ENCODE results near the gene CEACAM16.

Gene CEACAM16

GRCh38 chr19:44741841-44742329, 42.9 kb downstream of the CEACAM16 start:
- in situ Hi-C loops (cut with HindIII; ENCODE audit: low sequenced_read_pairs): no loop called here

GRCh38 chr19:44742330-44743061, 43.5 kb downstream of the CEACAM16 start:
- in situ Hi-C loops (cut with HindIII; ENCODE audit: low sequenced_read_pairs): no loop called here

GRCh38 chr19:44744871-44745332, 46.0 kb downstream of the CEACAM16 start:
- in situ Hi-C loops (cut with HindIII; ENCODE audit: low sequenced_read_pairs): no loop called here

- in situ Hi-C loops (cut with HindIII; ENCODE audit: low sequenced_read_pairs): no loop called here
These were observed 46.4 kb downstream of the CEACAM16 start for GRCh38 chr19:44745341-44745831.

GRCh38 chr19:44745887-44746600, 47.1 kb downstream of the CEACAM16 start:
- in situ Hi-C loops (cut with HindIII; ENCODE audit: low sequenced_read_pairs): no loop called here

GRCh38 chr19:44746616-44746945, 47.6 kb downstream of the CEACAM16 start:
- in situ Hi-C loops (cut with HindIII; ENCODE audit: low sequenced_read_pairs): no loop called here

- in situ Hi-C loops (cut with HindIII; ENCODE audit: low sequenced_read_pairs): no loop called here
These were observed 48.2 kb downstream of the CEACAM16 start for GRCh38 chr19:44746946-44747738.

GRCh38 chr19:44747739-44748425, 48.9 kb downstream of the CEACAM16 start:
- in situ Hi-C loops (cut with HindIII; ENCODE audit: low sequenced_read_pairs): no loop called here

DNA sequence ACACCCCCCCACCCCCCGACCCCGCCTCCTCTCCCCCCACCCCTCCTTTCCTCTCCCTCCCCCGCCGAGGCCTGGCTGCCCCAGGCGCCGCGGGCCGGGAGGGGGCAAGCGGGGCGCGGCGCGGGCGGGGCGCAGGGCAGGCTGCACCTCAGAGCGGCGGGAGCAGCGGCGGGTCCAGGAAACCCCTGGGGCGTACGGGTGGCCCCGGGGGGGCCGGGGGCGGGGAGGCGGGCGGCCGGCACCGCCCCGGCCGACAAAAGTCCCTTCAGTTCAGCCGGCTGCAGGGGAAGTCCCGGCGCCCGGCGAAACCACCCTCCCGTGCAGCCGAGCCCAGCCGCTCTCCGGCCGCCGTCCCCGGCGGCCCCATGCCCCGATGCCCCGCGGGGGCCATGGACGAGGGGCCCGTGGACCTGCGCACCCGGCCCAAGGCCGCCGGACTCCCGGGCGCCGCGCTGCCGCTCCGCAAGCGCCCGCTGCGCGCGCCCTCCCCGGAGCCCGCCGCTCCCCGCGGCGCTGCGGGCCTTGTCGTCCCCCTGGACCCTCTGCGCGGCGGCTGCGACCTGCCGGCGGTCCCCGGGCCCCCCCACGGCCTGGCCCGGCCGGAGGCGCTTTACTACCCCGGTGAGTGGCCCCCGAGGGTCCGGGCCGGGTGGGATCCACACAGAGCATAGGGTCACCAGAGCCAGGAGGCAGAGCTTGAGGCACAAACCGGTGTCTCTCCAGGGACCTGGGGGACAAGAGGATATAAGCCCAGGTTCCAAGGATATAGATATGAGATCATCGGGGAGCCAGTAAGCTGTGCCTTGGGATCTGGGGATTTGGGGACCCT, 49.7 kb downstream of the CEACAM16 start, which contains the start of gene BCL3:
Gene BCL3 (plus strand): TSS at position 283 of the 829 bp plus-strand sequence. CDS start 83 bp downstream, at position 366.
- in situ Hi-C loops (cut with HindIII; ENCODE audit: low sequenced_read_pairs): no loop called here

DNA sequence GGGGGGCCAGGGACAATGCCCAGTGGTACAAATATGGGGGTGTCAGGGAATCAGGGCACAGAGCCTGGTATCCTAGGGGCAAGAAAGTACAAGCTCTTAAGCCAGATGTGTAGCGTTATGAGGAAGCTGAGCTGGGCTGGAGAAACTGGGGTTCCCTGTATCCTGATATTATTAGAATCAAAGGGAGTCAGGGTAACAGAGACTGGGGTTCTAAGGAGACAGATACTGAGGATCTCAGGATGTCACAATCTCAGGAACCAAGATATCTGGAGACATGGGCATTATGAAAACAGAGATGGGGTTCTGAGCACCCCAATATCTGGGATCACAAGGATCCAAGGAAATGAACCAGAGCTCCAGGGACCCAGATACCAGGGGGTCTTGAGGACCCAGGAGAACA, 50.3 kb downstream of the CEACAM16 start:
- in situ Hi-C loops (cut with HindIII; ENCODE audit: low sequenced_read_pairs): no loop called here

DNA sequence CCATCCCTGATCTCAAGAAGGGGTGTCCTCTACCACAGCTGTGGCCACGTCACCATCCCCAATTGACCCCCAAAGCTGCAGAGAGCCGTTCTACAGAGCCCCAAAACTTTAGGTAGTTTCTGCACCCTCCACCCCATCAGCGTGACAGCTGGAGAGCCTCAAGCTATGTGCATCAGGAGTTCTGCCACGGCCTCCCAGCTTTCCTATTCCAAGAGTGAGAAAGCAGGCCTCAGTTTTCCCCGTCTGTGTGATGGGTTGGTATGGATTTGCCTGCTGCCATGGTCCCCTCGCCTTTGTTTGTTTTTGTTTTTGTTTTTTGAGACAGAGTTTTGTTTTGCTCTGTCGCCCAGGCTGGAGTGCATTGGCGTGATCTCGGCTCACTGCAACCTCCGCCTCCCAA, 51.0 kb downstream of the CEACAM16 start:
- in situ Hi-C loops (cut with HindIII; ENCODE audit: low sequenced_read_pairs): no loop called here

DNA sequence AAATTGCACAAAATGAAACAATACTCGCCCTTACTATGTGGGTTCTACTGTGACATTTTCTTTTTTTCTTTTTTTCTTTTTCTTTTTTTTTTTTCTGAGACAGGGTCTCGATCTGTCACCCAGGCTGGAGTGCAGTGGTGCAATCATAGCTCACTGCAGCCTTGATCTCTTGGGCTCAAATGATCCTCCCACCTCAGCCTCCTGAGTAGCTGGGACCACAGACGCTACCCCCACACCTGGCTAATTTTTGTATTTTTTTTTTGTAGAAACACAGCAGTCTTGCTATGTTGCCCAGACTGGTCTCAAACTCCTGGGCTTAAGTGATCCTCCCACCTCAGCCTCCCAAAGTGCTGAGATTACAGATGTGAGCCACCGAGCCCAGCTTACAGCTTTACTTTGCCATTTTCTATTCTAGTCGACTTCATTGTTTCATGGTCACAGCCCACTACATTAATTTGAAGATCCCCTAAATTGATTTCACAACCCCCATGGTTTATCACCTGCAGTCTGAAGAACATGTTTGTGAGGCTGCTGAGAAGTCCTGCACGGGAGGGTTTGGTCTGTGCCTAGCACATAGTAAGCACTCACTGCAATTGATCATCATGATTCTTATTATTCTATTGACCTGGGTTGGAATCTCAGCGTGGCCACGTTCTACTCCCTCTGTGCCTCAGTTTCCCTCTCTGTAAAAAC, 53.3 kb downstream of the CEACAM16 start:
- in situ Hi-C loops (cut with HindIII; ENCODE audit: low sequenced_read_pairs): no loop called here

DNA sequence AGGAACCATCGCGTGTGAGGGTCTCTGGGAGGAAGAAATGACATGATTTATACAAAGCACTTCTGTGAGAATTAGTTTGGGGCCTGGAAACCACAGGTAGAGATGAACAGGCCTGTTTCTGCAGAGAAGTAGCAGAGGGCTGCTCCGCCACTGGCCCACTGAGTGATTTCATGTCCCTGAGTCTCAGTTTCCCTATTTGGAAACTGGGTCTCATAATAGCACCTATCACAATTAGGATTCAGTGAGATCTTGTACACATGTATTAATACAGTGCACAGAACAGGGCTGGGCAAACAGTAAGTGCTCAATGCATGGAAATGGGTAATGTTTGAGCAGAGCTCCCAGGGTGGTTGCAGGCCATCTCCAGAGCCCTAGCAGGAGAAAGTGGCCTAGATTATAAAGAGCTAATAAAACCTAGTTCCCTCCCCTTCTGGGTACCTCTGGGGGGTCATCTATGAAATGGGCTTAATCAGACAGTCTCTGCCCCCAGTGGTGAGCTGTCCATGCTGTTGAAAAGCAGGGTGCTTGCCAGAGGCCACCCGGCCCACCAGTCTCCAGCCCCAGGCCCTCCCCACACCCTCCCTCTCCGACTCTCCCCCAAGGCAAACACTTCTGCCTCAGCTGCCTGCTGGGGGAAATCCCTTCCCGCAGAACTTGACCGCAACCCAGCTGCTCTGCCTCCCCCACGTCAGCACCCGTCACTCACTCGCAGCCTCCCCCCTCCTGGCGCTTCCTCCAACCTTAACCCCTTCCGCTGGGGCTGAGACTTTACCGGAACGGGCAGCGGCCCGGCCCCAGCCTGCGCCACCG, 54.1 kb downstream of the CEACAM16 start:
- in situ Hi-C loops (cut with HindIII; ENCODE audit: low sequenced_read_pairs): no loop called here

- in situ Hi-C loops (cut with HindIII; ENCODE audit: low sequenced_read_pairs): no loop called here
These were observed 54.6 kb downstream of the CEACAM16 start for GRCh38 chr19:44753626-44753931.

DNA sequence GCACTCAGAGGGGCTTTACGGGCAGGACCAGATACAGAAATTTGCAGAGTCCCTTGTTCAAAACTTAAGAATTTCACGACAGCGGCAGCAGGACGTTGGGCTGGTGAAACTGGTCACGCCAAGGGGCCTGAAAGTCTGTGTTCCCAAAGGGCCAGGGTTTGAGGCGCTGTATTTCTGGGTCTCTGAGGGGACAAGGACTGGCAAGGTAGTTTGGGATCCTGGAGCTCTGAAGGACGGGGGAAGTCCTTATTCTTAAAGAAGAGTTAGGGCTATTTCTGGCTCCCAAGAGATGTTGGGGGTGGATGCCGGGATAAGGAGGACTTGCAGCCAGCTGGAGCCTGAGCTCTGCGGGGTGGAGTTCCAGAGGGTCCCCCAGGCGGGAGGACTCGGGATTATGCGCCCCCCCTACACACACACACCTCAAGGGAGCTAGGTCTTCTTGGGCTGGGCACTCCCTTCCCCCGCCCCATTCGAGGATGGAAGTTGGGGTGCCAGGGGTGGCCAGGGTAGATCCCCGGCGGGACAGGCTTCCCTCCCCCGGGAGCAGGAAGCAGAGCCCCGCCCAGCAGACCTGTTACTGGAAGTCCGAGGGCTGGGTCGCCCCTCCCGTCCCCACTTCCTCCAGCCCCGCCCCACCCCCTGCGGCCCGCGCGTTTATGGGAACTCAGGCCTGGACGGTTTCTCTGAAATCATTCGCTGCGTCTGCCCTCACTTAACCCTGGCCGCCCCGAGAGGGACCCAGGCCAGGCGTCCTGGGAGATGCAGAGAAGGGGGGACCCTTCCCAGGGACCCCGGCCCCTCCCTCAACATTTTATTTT, 55.2 kb downstream of the CEACAM16 start:
- in situ Hi-C loops (cut with HindIII; ENCODE audit: low sequenced_read_pairs): no loop called here

DNA sequence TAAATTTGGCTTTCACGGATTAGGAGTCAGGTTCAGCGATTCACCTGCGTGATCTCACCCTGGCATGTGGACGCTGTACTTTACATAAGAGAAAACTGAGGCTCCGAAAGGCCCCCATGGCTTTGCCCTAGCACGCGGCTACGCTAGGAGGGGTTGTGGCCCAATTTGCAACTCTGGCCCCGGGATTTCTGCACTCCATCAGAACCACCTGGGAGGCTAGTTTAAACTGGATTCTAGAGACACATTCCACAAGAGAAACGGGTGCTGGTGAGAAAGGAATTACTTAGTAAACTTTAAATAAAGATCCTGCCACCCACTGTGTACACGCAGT, 55.8 kb downstream of the CEACAM16 start:
- in situ Hi-C loops (cut with HindIII; ENCODE audit: low sequenced_read_pairs): no loop called here

- in situ Hi-C loops (cut with HindIII; ENCODE audit: low sequenced_read_pairs): no loop called here
These were observed 56.3 kb downstream of the CEACAM16 start for GRCh38 chr19:44755219-44755618.

GRCh38 chr19:44756089-44756562, 57.2 kb downstream of the CEACAM16 start:
- in situ Hi-C loops (cut with HindIII; ENCODE audit: low sequenced_read_pairs): no loop called here

Data from endothelial cell of hepatic sinusoid (primary cell).